GM13976 (cell line): ENCODE data around the gene FKBP4.
A peak's percentile ranks its signal among the peaks of the same experiment; 100 is the strongest.

ENCODE experiments used
- DNase-seq: peaks from one replicate; pipeline ENCODE4 v3.0.0; 2012; ENCODE audit warnings: low spot score
- CTCF ChIP-seq: IDR thresholded peaks from 2 replicates; pipeline ENCODE4 v1.5.1; 2012; ENCODE audit warnings: borderline replicate concordance, mild to moderate bottlenecking; ENCODE audit not compliant: insufficient read depth; ENCODE audit errors: extremely low read depth, missing control alignments, control extremely low read depth
- in situ Hi-C: fragments of 300-500 bp; cut with MboI; formaldehyde crosslinking; loops from one replicate; pipeline ENCODE4 v1.12.0; 2022; ENCODE audit warnings: low sequenced_read_pairs, mixed read lengths, inconsistent platforms; ENCODE audit not compliant: unreplicated experiment

Gene FKBP4

DNA sequence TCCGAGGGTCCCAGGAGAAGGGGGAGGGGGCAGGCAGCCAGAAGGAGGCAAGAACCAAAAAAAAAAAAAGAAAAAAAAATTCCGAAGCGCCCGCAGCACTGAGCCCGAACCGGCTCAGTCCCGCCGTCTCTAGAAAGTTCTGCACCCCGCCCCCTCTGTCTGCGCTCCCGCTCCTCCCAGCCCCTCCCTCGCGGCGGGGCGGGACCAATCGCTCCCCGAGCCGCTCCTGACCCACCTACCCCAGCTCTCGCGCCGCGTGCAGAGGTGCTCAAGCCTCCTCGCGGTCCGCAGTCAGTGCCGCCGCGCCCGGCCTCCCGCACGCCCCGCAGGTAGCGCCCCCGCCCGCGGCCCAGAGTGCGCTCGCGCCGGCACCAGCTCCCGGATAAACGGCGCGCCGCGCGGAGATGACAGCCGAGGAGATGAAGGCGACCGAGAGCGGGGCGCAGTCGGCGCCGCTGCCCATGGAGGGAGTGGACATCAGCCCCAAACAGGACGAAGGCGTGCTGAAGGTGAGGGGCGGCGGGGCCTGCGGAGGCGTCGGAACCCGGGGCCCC, at the start of gene FKBP4:
Gene FKBP4, plus strand, starts transcription at position 235 of the 554 bp plus-strand sequence. Its CDS starts 170 bp downstream, at position 405.
- in situ Hi-C loops, result no loop called here
- TF ChIP-seq CTCF, result no peak
- DNase-seq, result peak; percentile 97

GRCh38 chr12:2745655-2746054, 49.1 kb upstream of the FKBP4 start:
- TF ChIP-seq CTCF, result no peak
- in situ Hi-C loops, result no loop called here
- DNase-seq, result no peak

GRCh38 chr12:2749580-2749979, 45.2 kb upstream of the FKBP4 start:
- TF ChIP-seq CTCF, result no peak
- DNase-seq, result no peak
- in situ Hi-C loops, result no loop called here

DNA sequence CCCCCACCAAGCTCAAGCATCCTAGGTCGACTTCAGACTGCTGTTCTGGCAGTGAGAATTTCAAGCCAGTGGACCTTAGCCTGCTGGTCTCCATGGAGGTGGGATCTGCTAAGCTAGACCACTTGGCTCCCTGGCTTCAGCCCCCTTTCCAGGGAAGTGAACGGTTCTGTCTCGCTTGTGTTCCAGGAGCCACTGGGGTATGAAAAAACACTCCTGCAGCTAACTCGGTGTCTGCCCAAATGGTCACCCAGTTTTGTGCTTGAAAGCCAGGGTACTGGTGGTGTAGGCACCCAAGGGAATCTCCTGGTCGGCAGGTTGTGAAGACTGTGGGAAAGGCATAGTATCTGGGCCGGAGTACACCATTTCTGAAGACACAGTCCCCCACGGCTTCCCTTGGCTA, 44.6 kb upstream of the FKBP4 start:
- in situ Hi-C loops, result no loop called here
- DNase-seq, result no peak
- TF ChIP-seq CTCF, result no peak

DNA sequence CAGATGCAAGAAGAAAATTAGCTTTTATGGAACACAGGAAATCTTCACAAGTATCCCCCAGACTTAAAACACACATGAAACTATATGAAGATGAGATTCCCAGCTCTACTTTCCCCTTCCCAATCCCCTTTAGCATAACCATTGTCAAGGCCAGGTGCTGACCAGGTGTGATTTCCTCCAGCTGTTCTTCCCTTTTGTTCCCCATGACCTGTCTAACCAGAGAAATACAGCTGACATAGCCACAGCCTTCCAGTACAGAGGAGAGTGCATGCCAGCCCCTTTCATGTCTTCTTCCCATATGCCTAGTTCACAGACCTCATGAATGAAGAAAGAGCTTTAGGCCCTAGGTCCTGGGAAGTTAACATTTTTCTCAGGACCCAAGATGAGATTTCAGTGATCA, 43.5 kb upstream of the FKBP4 start:
- no peak for DNase-seq
- TF ChIP-seq CTCF, result no peak
- in situ Hi-C loops, result no loop called here

DNA sequence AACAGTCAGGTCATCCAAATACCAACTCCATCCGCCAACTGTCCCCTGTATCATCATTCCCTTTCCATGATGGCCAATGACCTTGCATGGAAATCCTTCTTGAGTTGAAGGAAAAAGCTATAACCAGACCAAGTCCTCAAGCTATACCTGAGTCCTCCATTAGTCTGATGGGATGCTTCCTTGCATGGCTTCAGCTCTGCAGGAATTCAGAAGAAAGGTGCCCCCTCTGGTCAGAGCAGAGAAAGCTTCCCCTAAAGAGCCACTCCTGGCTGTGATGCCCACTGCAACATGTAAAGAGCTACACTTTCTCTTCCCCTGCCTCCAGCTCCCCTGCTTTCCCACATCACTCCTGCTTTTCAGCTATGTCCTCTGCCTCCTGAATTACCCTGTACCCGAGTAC, 43.1 kb upstream of the FKBP4 start:
- no peak for DNase-seq
- in situ Hi-C loops, result no loop called here
- no peak for TF ChIP-seq CTCF

- in situ Hi-C loops, result no loop called here
- TF ChIP-seq CTCF, result no peak
- peak; percentile 89 for DNase-seq
Measured at GRCh38 chr12:2752676-2753371, 41.9 kb upstream of the FKBP4 start.
